ENCODE results near the gene BIRC7.

DNA sequence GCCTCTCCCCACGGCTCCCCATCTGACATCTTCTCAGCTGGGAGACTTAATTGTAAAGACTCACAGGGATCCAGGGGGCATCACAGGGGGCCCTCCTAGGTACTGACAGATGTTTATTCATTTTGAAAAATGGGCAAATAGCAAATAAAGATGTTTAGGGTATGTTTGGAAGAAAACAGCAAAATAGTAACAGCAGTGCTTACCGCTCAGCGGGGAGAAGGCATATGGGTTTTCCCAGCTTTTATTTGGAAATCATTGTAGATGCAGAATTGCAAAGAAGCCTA lies 2.7 kb upstream of the BIRC7 start:
- TF ChIP-seq POLR2A (IDR thresholded peaks at IDR 0.05; ENCODE audit: low read depth, low read length) (no peak), SMC3 (IDR thresholded peaks at IDR 0.05; ENCODE audit: low read depth, low read length) (no peak), RAD21 (IDR thresholded peaks at IDR 0.05; ENCODE audit: low read length) (no peak)
- TF ChIP-seq, protein P1, sequence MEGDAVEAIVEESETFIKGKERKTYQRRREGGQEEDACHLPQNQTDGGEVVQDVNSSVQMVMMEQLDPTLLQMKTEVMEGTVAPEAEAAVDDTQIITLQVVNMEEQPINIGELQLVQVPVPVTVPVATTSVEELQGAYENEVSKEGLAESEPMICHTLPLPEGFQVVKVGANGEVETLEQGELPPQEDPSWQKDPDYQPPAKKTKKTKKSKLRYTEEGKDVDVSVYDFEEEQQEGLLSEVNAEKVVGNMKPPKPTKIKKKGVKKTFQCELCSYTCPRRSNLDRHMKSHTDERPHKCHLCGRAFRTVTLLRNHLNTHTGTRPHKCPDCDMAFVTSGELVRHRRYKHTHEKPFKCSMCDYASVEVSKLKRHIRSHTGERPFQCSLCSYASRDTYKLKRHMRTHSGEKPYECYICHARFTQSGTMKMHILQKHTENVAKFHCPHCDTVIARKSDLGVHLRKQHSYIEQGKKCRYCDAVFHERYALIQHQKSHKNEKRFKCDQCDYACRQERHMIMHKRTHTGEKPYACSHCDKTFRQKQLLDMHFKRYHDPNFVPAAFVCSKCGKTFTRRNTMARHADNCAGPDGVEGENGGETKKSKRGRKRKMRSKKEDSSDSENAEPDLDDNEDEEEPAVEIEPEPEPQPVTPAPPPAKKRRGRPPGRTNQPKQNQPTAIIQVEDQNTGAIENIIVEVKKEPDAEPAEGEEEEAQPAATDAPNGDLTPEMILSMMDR (conservative IDR thresholded peaks at IDR 0.05; ENCODE audit: low read depth, low read length), result no peak

Data from IMR-90 (cell line).